Tibial nerve (tissue), 4 donors: ENCODE data around the gene MLANA.

Experiments
- EP300 ChIP-seq, 2 donors: sonication (generic); formaldehyde crosslinking; IDR thresholded peaks; one replicate each; pipeline ENCODE4 v1.6.1; 2017; ENCODE audit warnings: antibody characterized with exemption in 2 of 2, mild to moderate bottlenecking in 1 of 2
- TF ChIP-seq, protein P1 (sequence below), 5 experiments: fragments of 200-600 bp in 3 of 5; fragments of 450-650 bp in 2 of 5; sonication (generic) in 3 of 5; IDR thresholded peaks; one replicate each; pipeline ENCODE4 v1.5.1; 2016 to 2019; ENCODE audit warnings: antibody characterized with exemption in 5 of 5, mild to moderate bottlenecking in 3 of 5, moderate library complexity in 2 of 5

DNA sequence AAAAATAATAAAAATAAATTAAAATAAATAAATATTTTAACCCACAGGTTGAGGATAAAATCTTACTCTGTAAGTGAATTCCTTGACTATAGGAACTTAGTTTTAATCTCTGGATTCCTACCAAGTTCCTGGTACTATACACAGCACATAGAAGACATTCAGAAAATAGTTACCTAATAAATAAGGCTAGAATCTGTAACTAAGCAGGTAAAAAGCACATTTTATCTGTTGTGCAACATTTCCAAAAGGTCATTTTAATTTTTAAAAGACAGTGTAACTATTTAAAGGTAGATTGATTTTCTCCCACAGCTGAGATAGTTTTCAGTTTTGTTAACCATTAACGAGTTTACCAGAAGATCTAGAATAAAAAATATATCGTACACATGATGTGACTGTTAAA is 47.8 kb downstream of the MLANA start:
- TF ChIP-seq, protein P1, sequence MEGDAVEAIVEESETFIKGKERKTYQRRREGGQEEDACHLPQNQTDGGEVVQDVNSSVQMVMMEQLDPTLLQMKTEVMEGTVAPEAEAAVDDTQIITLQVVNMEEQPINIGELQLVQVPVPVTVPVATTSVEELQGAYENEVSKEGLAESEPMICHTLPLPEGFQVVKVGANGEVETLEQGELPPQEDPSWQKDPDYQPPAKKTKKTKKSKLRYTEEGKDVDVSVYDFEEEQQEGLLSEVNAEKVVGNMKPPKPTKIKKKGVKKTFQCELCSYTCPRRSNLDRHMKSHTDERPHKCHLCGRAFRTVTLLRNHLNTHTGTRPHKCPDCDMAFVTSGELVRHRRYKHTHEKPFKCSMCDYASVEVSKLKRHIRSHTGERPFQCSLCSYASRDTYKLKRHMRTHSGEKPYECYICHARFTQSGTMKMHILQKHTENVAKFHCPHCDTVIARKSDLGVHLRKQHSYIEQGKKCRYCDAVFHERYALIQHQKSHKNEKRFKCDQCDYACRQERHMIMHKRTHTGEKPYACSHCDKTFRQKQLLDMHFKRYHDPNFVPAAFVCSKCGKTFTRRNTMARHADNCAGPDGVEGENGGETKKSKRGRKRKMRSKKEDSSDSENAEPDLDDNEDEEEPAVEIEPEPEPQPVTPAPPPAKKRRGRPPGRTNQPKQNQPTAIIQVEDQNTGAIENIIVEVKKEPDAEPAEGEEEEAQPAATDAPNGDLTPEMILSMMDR (IDR thresholded peaks at IDR 0.05): no peak
- TF ChIP-seq EP300 (IDR thresholded peaks at IDR 0.05): no peak
